Measurements from ENCODE around the gene SURF4. TPM values are rescaled to one million over a fixed set of nuclear protein-coding genes. Genes with fewer than 3 reads are reported as not detected.
A peak's percentile ranks its signal among the peaks of the same experiment; 100 is the strongest.
"Not testable (repeated sequence)": the region's sequence is repeated elsewhere in the genome, so short reads cannot be mapped to it uniquely, and the experiment has no call there.

Gene SURF4
- total RNA-seq, 1 experiment from 2014 or later: 181 TPM

DNA sequence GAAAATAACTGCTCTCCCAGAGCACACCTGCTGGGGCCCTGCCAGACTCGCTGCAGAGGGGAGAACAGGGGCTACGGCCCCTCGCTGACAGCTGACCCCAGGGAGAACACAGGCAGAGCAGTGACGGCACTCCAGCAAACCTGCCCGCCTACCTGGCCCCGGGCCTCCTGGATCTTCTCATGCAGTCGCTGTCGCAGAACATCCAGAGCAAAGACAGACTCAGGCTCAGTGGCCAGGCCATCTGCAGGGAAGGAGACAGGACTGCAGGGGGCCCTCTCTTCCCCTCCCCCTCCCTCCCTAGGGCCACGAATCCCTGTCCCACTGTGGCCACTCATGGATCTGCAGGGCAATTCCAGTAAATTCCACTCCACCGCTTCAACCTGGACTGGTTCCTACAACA lies 42.3 kb downstream of the SURF4 start:
- no peak for DNase-seq
- Histone ChIP-seq H3K27me3 (ENCODE audit: control insufficient read depth, insufficient read depth, low read length) (no peaks in the 10 kb centered on the region), H3K4me3 (ENCODE audit: insufficient read depth, low read depth, low read length) (no peak overlapping the region), H3K36me3 (replicated peaks; ENCODE audit: control insufficient read depth, insufficient read depth, low read length) (peaks cover 22% of the 10 kb centered on the region)

DNA sequence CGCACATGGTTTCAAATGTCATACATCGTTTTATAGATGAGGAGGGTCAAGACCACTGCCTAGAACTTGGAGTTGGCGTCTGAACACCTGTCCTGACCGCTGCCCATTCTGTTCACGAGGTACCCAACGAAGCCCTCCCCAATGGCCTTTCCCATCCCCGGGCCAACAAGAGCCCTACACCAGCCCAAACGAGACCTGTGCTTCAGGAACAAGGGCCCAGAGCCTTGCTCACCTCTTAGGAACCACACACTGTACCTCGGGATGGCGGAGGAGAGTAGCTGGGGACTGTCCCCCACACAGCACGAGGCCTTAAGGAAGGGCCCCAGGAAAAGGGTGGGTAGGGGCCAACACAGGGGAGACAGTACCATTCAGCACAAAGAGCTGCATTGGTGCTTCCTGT lies 42.8 kb downstream of the SURF4 start:
- no peak overlapping the region for H3K4me3 ChIP-seq (ENCODE audit: insufficient read depth, low read depth, low read length)
- H3K27me3 ChIP-seq (ENCODE audit: control insufficient read depth, insufficient read depth, low read length): no peaks in the 10 kb centered on the region
- H3K36me3 ChIP-seq (replicated peaks; ENCODE audit: control insufficient read depth, insufficient read depth, low read length): peaks cover 22% of the 10 kb centered on the region
- DNase-seq: no peak

DNA sequence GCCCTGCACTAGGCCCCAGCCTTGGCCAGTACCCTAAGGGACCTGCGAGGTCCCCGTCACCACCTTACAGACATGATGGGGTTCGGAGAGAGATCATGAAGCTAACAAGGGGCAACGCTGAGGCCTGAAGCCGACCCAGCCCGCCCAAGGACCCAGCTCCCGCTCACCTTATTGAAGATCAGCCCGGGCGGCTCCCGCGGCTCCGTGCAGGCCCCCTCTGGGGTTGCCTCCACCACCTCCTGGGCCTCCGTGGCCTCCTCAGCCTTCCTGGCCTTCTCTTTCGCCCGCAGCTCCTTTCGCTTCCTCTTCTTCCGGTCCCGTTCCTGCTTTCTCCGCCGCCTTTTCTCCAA lies 43.5 kb downstream of the SURF4 start:
- no peaks in the 10 kb centered on the region for H3K27me3 ChIP-seq (ENCODE audit: control insufficient read depth, insufficient read depth, low read length)
- H3K4me3 ChIP-seq (ENCODE audit: insufficient read depth, low read depth, low read length): no peak overlapping the region
- no peak for DNase-seq
- peaks cover 22% of the 10 kb centered on the region for H3K36me3 ChIP-seq (replicated peaks; ENCODE audit: control insufficient read depth, insufficient read depth, low read length)

GRCh38 chr9:133331641-133332380 lies 44.0 kb downstream of the SURF4 start:
- no peak for DNase-seq
- Histone ChIP-seq H3K4me3 (ENCODE audit: insufficient read depth, low read depth, low read length) (no peak overlapping the region), H3K36me3 (replicated peaks; ENCODE audit: control insufficient read depth, insufficient read depth, low read length) (peaks cover 22% of the 10 kb centered on the region), H3K27me3 (ENCODE audit: control insufficient read depth, insufficient read depth, low read length) (no peaks in the 10 kb centered on the region)

GRCh38 chr9:133331221-133331620 lies 44.6 kb downstream of the SURF4 start:
- H3K27me3 ChIP-seq (ENCODE audit: control insufficient read depth, insufficient read depth, low read length): no peaks in the 10 kb centered on the region
- peaks cover 22% of the 10 kb centered on the region for H3K36me3 ChIP-seq (replicated peaks; ENCODE audit: control insufficient read depth, insufficient read depth, low read length)
- DNase-seq: no peak
- no peak overlapping the region for H3K4me3 ChIP-seq (ENCODE audit: insufficient read depth, low read depth, low read length)

DNA sequence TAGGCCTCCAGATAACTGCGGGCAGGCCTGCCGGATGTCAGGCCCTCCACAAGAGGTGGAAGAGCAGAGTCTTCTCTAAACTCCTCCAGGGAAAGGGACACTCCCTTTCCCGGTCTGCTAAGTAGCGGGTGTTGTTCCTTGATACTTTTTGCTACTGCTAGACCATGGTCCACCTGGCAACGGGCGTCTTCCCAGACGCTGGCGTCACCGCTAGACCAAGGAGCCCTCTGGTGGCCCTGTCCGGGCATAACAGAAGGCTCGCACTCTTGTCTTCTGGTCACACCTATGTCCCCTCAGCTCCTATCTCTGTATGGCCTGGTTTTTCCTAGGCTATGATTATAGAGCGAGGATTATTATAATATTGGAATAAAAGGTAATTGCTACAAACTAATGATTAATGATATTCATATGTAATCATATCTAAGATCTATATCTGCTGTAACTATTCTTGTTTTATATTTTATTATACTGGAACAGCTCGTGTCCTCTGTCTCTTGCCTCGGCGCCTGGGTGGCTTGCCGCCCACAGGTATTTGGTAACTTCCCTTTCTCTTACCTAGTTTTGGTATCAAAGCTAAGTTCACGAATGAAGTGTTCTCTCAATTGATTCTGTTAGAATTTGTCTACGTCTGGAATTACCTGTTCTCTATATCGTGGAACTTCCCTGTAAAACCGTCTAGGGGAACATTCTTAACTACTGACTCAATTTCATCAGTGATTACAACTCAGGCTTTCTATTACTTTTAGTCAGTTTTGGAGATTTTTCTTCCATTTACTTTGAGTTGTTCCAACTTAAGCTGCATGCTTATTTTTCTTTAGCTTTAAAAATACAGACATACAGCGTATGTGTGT lies 46.3 kb downstream of the SURF4 start:
- H3K4me3 ChIP-seq (ENCODE audit: insufficient read depth, low read depth, low read length); DNase-seq; H3K27me3 ChIP-seq (ENCODE audit: control insufficient read depth, insufficient read depth, low read length): not testable (repeated sequence)
- H3K36me3 ChIP-seq (replicated peaks; ENCODE audit: control insufficient read depth, insufficient read depth, low read length): peaks cover 22% of the 10 kb centered on the region

- peaks cover 9% of the 10 kb centered on the region for H3K36me3 ChIP-seq (replicated peaks; ENCODE audit: control insufficient read depth, insufficient read depth, low read length)
- no peak for DNase-seq
- H3K4me3 ChIP-seq (ENCODE audit: insufficient read depth, low read depth, low read length): no peak overlapping the region
- no peaks in the 10 kb centered on the region for H3K27me3 ChIP-seq (ENCODE audit: control insufficient read depth, insufficient read depth, low read length)
These were observed 47.9 kb downstream of the SURF4 start for GRCh38 chr9:133327834-133328484.

DNA sequence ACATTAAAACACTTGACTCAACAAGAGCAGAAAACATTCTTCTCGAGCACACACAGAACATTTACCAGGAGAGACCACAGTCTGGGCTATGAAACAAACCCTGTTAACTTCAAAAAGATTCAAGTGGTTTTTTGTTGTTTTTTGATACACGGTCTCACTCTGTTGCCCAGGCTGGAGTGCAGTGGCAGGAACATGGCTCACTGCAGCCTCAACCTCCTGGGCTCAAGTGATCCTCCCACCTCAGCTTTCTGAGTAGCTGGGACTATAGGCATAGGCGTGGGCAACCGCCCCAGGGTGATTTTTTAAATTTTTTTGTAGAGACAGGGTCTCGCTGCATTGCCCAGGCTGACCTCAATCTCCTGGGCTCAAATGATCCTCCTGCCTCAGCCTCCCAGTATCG lies 48.8 kb downstream of the SURF4 start:
- H3K27me3 ChIP-seq (ENCODE audit: control insufficient read depth, insufficient read depth, low read length); H3K36me3 ChIP-seq (replicated peaks; ENCODE audit: control insufficient read depth, insufficient read depth, low read length); DNase-seq: not testable (repeated sequence)

DNA sequence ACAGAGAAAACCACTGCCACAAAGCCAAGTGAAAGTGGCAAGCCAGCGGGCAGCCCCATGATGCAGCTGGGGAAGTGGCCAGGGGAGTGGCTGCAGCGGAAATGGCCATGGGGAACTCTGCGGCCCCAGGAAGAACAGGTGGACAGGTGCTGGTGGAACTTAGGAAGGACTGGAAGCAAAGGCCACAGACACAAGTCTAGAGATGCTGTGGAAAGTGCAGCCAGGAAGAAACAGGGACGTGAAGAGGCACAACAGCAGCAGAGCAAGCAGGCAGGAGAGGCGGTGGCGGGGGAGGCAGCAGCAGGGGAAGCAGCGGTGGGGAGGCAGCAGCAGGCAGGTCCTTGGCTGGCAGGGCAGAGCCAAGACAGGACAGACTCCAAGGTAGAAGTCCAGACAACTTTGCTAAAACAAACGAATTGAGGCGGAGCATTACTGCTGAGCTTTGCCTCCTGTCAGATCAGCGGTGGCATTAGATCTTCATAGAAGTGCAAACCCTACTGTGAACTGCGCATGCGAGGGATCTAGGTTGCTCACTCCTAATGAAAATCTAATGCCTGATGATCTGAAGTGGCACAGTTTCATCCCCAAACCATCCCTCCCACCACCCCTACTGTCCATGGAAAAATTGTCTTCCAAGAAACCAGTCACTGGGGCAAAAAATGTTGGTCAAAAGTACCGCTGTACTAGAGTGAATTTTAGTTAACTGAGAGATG lies 51.7 kb downstream of the SURF4 start:
- no peak for DNase-seq
- Histone ChIP-seq H3K36me3 (replicated peaks; ENCODE audit: control insufficient read depth, insufficient read depth, low read length) (no peaks in the 10 kb centered on the region), H3K27me3 (ENCODE audit: control insufficient read depth, insufficient read depth, low read length) (no peaks in the 10 kb centered on the region), H3K4me3 (ENCODE audit: insufficient read depth, low read depth, low read length) (no peak overlapping the region)

More for the DNA sequence above, 48.8 kb downstream of the SURF4 start:
- not testable (repeated sequence) for H3K4me3 ChIP-seq (ENCODE audit: insufficient read depth, low read depth, low read length)

DNA sequence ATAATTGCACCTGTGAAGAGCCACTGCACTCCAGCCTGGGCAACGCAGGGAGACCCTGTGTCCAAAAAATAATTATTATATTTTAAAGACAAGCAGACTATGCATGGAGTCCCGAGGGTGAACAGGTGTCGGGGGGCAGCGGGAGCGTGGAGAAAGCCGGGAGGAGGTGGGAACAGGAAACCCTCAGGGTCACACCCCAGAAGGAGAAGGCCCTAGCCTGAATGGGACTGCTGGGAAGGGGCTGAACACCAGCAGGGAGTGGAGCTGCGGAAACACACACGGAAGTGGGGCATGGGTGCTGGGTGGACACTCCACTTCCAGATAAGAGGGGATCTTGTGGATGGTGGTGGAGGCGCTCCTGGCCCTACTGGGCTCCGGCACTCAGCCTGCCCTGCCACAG lies 52.6 kb downstream of the SURF4 start:
- DNase-seq: no peak
- Histone ChIP-seq H3K4me3 (ENCODE audit: insufficient read depth, low read depth, low read length) (no peak overlapping the region), H3K36me3 (replicated peaks; ENCODE audit: control insufficient read depth, insufficient read depth, low read length) (no peaks in the 10 kb centered on the region)

GRCh38 chr9:133322701-133323100 lies 53.2 kb downstream of the SURF4 start:
- peak; percentile 32 for DNase-seq
- Histone ChIP-seq H3K36me3 (replicated peaks; ENCODE audit: control insufficient read depth, insufficient read depth, low read length) (no peaks in the 10 kb centered on the region), H3K27me3 (ENCODE audit: control insufficient read depth, insufficient read depth, low read length) (no peaks in the 10 kb centered on the region), H3K4me3 (ENCODE audit: insufficient read depth, low read depth, low read length) (no peak overlapping the region)

More for the DNA sequence above, 52.6 kb downstream of the SURF4 start:
- H3K27me3 ChIP-seq (ENCODE audit: control insufficient read depth, insufficient read depth, low read length): no peaks in the 10 kb centered on the region

DNA sequence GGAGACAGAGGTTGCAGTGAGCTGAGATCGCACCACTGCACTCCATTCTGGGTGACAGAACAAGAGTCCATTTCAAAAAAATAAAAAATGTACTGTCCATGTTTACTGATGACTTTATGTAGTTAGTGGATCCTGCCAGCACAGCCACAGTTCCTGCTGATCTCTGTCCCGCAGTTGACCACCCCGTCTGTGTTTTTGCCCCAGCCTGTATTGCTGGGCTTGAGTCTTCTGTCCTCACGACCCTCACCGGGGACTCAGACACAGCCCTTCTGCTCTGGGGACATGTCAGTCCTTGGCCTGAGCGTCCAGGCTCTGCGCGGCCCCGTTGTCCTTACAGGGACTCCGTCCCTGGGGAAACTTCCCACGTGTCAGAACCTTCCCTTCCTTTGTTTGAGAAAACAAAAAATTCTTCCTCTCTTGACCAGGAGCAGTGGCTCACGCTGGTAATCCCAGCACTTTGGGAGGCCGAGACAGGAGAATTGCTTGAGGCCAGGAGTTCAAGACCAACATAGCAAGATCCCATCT lies 54.4 kb downstream of the SURF4 start:
- H3K36me3 ChIP-seq (replicated peaks; ENCODE audit: control insufficient read depth, insufficient read depth, low read length): no peaks in the 10 kb centered on the region
- no peaks in the 10 kb centered on the region for H3K27me3 ChIP-seq (ENCODE audit: control insufficient read depth, insufficient read depth, low read length)
- no peak overlapping the region for H3K4me3 ChIP-seq (ENCODE audit: insufficient read depth, low read depth, low read length)
- peak; percentile 14 for DNase-seq

- Histone ChIP-seq H3K27me3 (ENCODE audit: control insufficient read depth, insufficient read depth, low read length) (no peaks in the 10 kb centered on the region), H3K4me3 (ENCODE audit: insufficient read depth, low read depth, low read length) (no peak overlapping the region), H3K36me3 (replicated peaks; ENCODE audit: control insufficient read depth, insufficient read depth, low read length) (no peaks in the 10 kb centered on the region)
- peak; percentile 78 for DNase-seq
These were observed 55.4 kb downstream of the SURF4 start for GRCh38 chr9:133320421-133320881.

DNA sequence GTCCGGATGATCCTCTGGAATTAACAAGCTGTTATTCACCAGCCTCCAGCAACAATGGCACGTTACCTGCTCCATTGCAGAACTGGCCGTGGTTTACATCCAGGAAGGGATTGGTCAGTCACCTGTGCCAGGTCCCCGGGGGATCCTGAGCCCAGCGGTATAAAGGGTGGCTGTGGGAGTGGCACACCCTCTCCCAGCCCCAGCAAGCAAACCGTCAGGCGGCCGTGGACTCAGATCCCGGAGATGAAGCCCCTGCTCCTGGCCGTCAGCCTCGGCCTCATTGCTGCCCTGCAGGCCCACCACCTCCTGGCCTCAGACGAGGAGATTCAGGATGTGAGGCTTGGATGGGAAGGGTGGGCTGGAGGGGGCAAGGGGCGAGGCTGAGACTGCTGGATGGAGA lies 58.3 kb downstream of the SURF4 start:
- H3K27me3 ChIP-seq (ENCODE audit: control insufficient read depth, insufficient read depth, low read length); H3K4me3 ChIP-seq (ENCODE audit: insufficient read depth, low read depth, low read length); DNase-seq; H3K36me3 ChIP-seq (replicated peaks; ENCODE audit: control insufficient read depth, insufficient read depth, low read length): not testable (repeated sequence)
